Measurements from ENCODE around the gene DDX5.
"Not testable (repeated sequence)": the region's sequence is repeated elsewhere in the genome, so short reads cannot be mapped to it uniquely, and the experiment has no call there.

DDX5 gene

DNA sequence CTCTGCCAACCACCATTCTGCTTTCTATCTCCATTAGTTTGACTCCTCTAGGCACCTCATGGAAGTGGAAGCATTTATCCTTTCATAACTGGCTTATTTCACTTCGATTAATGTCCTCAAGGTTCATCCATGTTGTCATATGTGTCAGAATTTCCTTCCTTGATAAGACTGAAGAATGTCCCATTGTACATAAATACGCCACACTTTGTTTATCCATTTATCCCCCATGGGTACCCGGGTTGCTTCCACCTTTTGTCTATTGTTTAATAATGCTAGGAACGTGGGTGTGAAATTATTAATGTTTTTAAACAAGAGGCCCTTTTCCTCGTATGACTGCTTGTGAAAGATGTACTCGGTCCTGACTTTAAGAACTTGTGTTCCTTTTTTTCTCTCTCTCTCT, 44.3 kb downstream of the DDX5 start:
- H3K36me3 ChIP-seq (ENCODE audit: insufficient read depth, low read length) = peaks cover 77% of the 10 kb centered on the region
- H3K27me3 ChIP-seq (ENCODE audit: insufficient read depth, low read length) = no peaks in the 10 kb centered on the region
- no peak for TF ChIP-seq EZH2 (IDR thresholded peaks at IDR 0.05; ENCODE audit: borderline replicate concordance, low read length)
- TF ChIP-seq, protein P1, sequence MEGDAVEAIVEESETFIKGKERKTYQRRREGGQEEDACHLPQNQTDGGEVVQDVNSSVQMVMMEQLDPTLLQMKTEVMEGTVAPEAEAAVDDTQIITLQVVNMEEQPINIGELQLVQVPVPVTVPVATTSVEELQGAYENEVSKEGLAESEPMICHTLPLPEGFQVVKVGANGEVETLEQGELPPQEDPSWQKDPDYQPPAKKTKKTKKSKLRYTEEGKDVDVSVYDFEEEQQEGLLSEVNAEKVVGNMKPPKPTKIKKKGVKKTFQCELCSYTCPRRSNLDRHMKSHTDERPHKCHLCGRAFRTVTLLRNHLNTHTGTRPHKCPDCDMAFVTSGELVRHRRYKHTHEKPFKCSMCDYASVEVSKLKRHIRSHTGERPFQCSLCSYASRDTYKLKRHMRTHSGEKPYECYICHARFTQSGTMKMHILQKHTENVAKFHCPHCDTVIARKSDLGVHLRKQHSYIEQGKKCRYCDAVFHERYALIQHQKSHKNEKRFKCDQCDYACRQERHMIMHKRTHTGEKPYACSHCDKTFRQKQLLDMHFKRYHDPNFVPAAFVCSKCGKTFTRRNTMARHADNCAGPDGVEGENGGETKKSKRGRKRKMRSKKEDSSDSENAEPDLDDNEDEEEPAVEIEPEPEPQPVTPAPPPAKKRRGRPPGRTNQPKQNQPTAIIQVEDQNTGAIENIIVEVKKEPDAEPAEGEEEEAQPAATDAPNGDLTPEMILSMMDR (IDR thresholded peaks at IDR 0.05; ENCODE audit: low read length) = no peak

DNA sequence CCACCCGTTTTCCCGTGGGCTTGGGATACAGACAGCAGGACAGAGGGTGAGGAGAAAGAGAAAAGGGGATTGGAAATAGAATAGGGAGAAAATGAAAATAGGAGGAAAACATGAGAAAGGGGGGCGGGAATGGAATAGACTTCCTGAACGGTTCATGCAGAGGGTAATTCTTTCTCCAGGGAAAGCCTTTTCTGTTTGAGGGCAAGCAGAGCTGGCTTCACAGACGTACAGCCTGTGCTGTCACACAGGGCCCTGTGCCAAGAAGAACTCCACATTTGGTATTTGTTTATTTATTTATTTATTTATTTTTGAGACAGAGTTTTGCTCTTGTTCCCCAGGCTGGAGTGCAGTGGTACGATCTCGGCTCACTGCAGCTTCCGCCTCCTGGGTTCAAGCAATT, 45.1 kb downstream of the DDX5 start:
- Histone ChIP-seq H3F3A (ENCODE audit: insufficient read depth, low read length) (no peaks in the 10 kb centered on the region), H3K36me3 (ENCODE audit: insufficient read depth, low read length) (peaks cover 69% of the 10 kb centered on the region), H3K9me2 (ENCODE audit: low read depth, low read length) (no peaks in the 10 kb centered on the region), H3K4me1 (ENCODE audit: insufficient read depth, low read length, severe bottlenecking) (peaks cover 14% of the 10 kb centered on the region), H3K79me2 (ENCODE audit: insufficient read depth, low read length) (no peaks in the 10 kb centered on the region), H3K9ac (ENCODE audit: low read length) (no peak overlapping the region), H3K4me2 (ENCODE audit: low read length) (no peak overlapping the region), H4K20me1 (ENCODE audit: insufficient read depth, low read length) (no peaks in the 10 kb centered on the region), H3K9me3 (ENCODE audit: low read length) (no peaks in the 10 kb centered on the region), H3K27ac (ENCODE audit: low read depth, low read length, poor library complexity, severe bottlenecking) (no peak overlapping the region), H3K4me3 (ENCODE audit: low read depth, low read length, poor library complexity, severe bottlenecking) (no peak overlapping the region), H2AFZ (ENCODE audit: low read length) (no peak overlapping the region), H3K27me3 (ENCODE audit: insufficient read depth, low read length) (no peaks in the 10 kb centered on the region)
- TF ChIP-seq, protein P1 (IDR thresholded peaks at IDR 0.05; ENCODE audit: low read length) = no peak
- no peak for TF ChIP-seq EZH2 (IDR thresholded peaks at IDR 0.05; ENCODE audit: borderline replicate concordance, low read length)

More for the DNA sequence above, 44.3 kb downstream of the DDX5 start:
- no peaks in the 10 kb centered on the region for H4K20me1 ChIP-seq (ENCODE audit: insufficient read depth, low read length)
- H3K9ac ChIP-seq (ENCODE audit: low read length) = no peak overlapping the region
- no peak overlapping the region for H2AFZ ChIP-seq (ENCODE audit: low read length)
- H3F3A ChIP-seq (ENCODE audit: insufficient read depth, low read length) = no peaks in the 10 kb centered on the region
- H3K4me2 ChIP-seq (ENCODE audit: low read length) = no peak overlapping the region
- peaks cover 6% of the 10 kb centered on the region for H3K4me1 ChIP-seq (ENCODE audit: insufficient read depth, low read length, severe bottlenecking)
- H3K4me3 ChIP-seq (ENCODE audit: low read depth, low read length, poor library complexity, severe bottlenecking) = no peak overlapping the region
- no peak overlapping the region for H3K27ac ChIP-seq (ENCODE audit: low read depth, low read length, poor library complexity, severe bottlenecking)
- no peaks in the 10 kb centered on the region for H3K9me3 ChIP-seq (ENCODE audit: low read length)
- no peaks in the 10 kb centered on the region for H3K9me2 ChIP-seq (ENCODE audit: low read depth, low read length)
- no peaks in the 10 kb centered on the region for H3K79me2 ChIP-seq (ENCODE audit: insufficient read depth, low read length)

DNA sequence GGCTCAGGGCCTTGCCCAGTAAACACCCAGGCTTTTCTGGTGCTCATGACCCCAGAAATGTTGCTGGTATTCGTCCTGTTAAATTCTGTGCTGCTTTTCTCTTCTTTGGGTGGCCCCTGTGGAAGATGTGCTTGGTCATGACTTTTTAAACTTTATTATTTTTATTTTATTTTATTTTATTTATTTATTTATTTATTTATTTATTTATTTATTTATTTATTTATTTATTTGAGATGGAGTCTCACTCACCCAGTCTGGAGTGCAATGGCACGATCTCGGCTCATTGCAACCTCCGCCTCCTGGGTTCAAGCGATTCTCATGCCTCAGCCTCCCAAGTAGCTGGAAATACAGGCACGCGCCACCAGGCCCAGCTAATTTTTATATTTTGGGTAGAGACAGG, 46.3 kb downstream of the DDX5 start:
- H3K9me3 ChIP-seq (ENCODE audit: low read length); H2AFZ ChIP-seq (ENCODE audit: low read length); H3K79me2 ChIP-seq (ENCODE audit: insufficient read depth, low read length); H3K9ac ChIP-seq (ENCODE audit: low read length); H3F3A ChIP-seq (ENCODE audit: insufficient read depth, low read length); H3K9me2 ChIP-seq (ENCODE audit: low read depth, low read length); H3K4me2 ChIP-seq (ENCODE audit: low read length); H3K27me3 ChIP-seq (ENCODE audit: insufficient read depth, low read length); H3K4me3 ChIP-seq (ENCODE audit: low read depth, low read length, poor library complexity, severe bottlenecking); H4K20me1 ChIP-seq (ENCODE audit: insufficient read depth, low read length): not testable (repeated sequence)
- Histone ChIP-seq H3K27ac (ENCODE audit: low read depth, low read length, poor library complexity, severe bottlenecking) (peak overlapping the region; percentile 8), H3K36me3 (ENCODE audit: insufficient read depth, low read length) (peaks cover 62% of the 10 kb centered on the region), H3K4me1 (ENCODE audit: insufficient read depth, low read length, severe bottlenecking) (peaks cover 26% of the 10 kb centered on the region)

DNA sequence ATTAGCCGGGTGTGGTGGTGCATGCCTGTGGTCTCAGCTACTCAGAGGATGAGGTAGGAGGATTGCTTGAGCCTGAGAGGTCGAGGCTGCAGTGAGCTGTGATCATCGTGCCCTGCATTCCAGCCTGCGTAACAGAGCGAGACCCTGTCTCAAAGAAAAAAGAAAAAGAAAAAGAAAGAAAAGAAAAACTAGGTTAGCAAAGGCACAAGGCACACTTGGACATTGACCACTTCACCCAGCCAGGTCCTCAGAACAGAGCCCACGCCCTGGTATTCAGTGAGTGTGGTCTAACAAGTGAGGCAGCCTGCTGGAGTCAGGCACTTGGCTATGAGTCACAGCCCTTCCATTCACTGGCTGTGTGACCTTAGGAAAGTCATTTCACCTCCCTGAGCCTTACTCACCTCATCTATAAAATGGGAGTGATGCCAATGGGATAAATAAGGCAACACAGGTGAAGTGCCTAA, 46.8 kb downstream of the DDX5 start:
- Histone ChIP-seq H3K4me2 (ENCODE audit: low read length) (no peak overlapping the region), H4K20me1 (ENCODE audit: insufficient read depth, low read length) (no peaks in the 10 kb centered on the region), H3K9me3 (ENCODE audit: low read length) (no peaks in the 10 kb centered on the region), H3K9ac (ENCODE audit: low read length) (no peak overlapping the region), H2AFZ (ENCODE audit: low read length) (no peak overlapping the region), H3K79me2 (ENCODE audit: insufficient read depth, low read length) (no peaks in the 10 kb centered on the region), H3K4me1 (ENCODE audit: insufficient read depth, low read length, severe bottlenecking) (peaks cover 31% of the 10 kb centered on the region), H3K36me3 (ENCODE audit: insufficient read depth, low read length) (peaks cover 62% of the 10 kb centered on the region; the same call in 1 of the 2 replicates), H3K4me3 (ENCODE audit: low read depth, low read length, poor library complexity, severe bottlenecking) (no peak overlapping the region), H3F3A (ENCODE audit: insufficient read depth, low read length) (no peaks in the 10 kb centered on the region), H3K27ac (ENCODE audit: low read depth, low read length, poor library complexity, severe bottlenecking) (peak overlapping the region; percentile 8), H3K9me2 (ENCODE audit: low read depth, low read length) (no peaks in the 10 kb centered on the region), H3K27me3 (ENCODE audit: insufficient read depth, low read length) (no peaks in the 10 kb centered on the region)
- no peak for TF ChIP-seq EZH2 (IDR thresholded peaks at IDR 0.05; ENCODE audit: borderline replicate concordance, low read length)
- TF ChIP-seq, protein P1 (IDR thresholded peaks at IDR 0.05; ENCODE audit: low read length) = no peak
